Measurements from ENCODE around the gene PPP2R2C.

PPP2R2C gene

GRCh38 chr4:6404611-6405396 lies 67.6 kb downstream of the PPP2R2C start:
- no peak for DNase-seq (ENCODE audit: low read depth, low spot score)

- no peak for DNase-seq (ENCODE audit: low read depth, low spot score)
These were observed 69.1 kb downstream of the PPP2R2C start for GRCh38 chr4:6403400-6403685.

GRCh38 chr4:6402566-6403399 lies 69.6 kb downstream of the PPP2R2C start:
- no peak for DNase-seq (ENCODE audit: low read depth, low spot score)

GRCh38 chr4:6401797-6402196 lies 70.6 kb downstream of the PPP2R2C start:
- no peak for DNase-seq (ENCODE audit: low read depth, low spot score)

GRCh38 chr4:6396696-6397236 lies 75.6 kb downstream of the PPP2R2C start:
- DNase-seq (ENCODE audit: low read depth, low spot score), result no peak

- no peak for DNase-seq (ENCODE audit: low read depth, low spot score)
These were observed 76.8 kb downstream of the PPP2R2C start for GRCh38 chr4:6395466-6396228.

- DNase-seq (ENCODE audit: low read depth, low spot score), result no peak
These were observed 77.7 kb downstream of the PPP2R2C start for GRCh38 chr4:6394671-6395081.

GRCh38 chr4:6393544-6394475 lies 78.6 kb downstream of the PPP2R2C start:
- no peak for DNase-seq (ENCODE audit: low read depth, low spot score)

GRCh38 chr4:6393066-6393465 lies 79.3 kb downstream of the PPP2R2C start:
- DNase-seq (ENCODE audit: low read depth, low spot score), result no peak

GRCh38 chr4:6392407-6392806 lies 80.0 kb downstream of the PPP2R2C start:
- no peak for DNase-seq (ENCODE audit: low read depth, low spot score)

- no peak for DNase-seq (ENCODE audit: low read depth, low spot score)
These were observed 80.6 kb downstream of the PPP2R2C start for GRCh38 chr4:6391852-6392188.

- no peak for DNase-seq (ENCODE audit: low read depth, low spot score)
These were observed 81.1 kb downstream of the PPP2R2C start for GRCh38 chr4:6391186-6391851.

GRCh38 chr4:6390356-6390755 lies 82.1 kb downstream of the PPP2R2C start:
- no peak for DNase-seq (ENCODE audit: low read depth, low spot score)

GRCh38 chr4:6389142-6389825 lies 83.1 kb downstream of the PPP2R2C start:
- no peak for DNase-seq (ENCODE audit: low read depth, low spot score)

GRCh38 chr4:6388713-6389112 lies 83.7 kb downstream of the PPP2R2C start:
- no peak for DNase-seq (ENCODE audit: low read depth, low spot score)

- DNase-seq (ENCODE audit: low read depth, low spot score), result no peak
These were observed 84.5 kb downstream of the PPP2R2C start for GRCh38 chr4:6387946-6388345.

- DNase-seq (ENCODE audit: low read depth, low spot score), result no peak
These were observed 86.3 kb downstream of the PPP2R2C start for GRCh38 chr4:6386091-6386490.

GRCh38 chr4:6385288-6385687 lies 87.1 kb downstream of the PPP2R2C start:
- DNase-seq (ENCODE audit: low read depth, low spot score), result no peak

GRCh38 chr4:6384541-6384940 lies 87.9 kb downstream of the PPP2R2C start:
- DNase-seq (ENCODE audit: low read depth, low spot score), result no peak

- DNase-seq (ENCODE audit: low read depth, low spot score), result no peak
These were observed 88.5 kb downstream of the PPP2R2C start for GRCh38 chr4:6383929-6384328.
